H1 (cell line): ENCODE measurements around the gene LSM10.

Source experiments
- CREB1 ChIP-seq: IDR thresholded peaks from 2 replicates; pipeline ENCODE4 v1.6.1; 2012; ENCODE audit warnings: inconsistent platforms
- CTCF ChIP-seq, 3 experiments: IDR thresholded peaks; 1 replicate in 2 of 3; 2 replicates in 1 of 3; pipeline versions ENCODE4 v1.5.1 to v1.6.1; 2011; ENCODE audit warnings: low read length in 3 of 3, mild to moderate bottlenecking in 3 of 3, inconsistent platforms in 2 of 3, low read depth in 1 of 3, moderate library complexity in 1 of 3; ENCODE audit not compliant: insufficient read depth in 1 of 3; ENCODE audit errors: control extremely low read depth in 1 of 3
- POLR2AphosphoS5 ChIP-seq: IDR thresholded peaks from 2 replicates; pipeline ENCODE4 v1.6.1; 2011; ENCODE audit warnings: low read depth, low read length
- RFX5 ChIP-seq: IDR thresholded peaks from 2 replicates; pipeline ENCODE4 v1.6.1; 2011; ENCODE audit warnings: low read depth, low read length, improper control_type of control experiment, borderline replicate concordance
- RXRA ChIP-seq: IDR thresholded peaks from 2 replicates; pipeline ENCODE4 v1.6.1; 2011; ENCODE audit warnings: low read depth, mild to moderate bottlenecking, low read length, moderate library complexity; ENCODE audit not compliant: insufficient read depth
- TAF7 ChIP-seq: optimal IDR thresholded peaks from 2 replicates; pipeline ENCODE3; 2011; ENCODE audit warnings: low read depth, mild to moderate bottlenecking, inconsistent platforms, low read length, moderate library complexity, borderline replicate concordance

GRCh38 chr1:36359911-36360550 lies 37.7 kb downstream of the LSM10 start:
- no peak for TF ChIP-seq TAF7
- TF ChIP-seq RFX5 = no peak
- no peak for TF ChIP-seq POLR2AphosphoS5
- TF ChIP-seq CREB1 = no peak
- TF ChIP-seq CTCF (IDR thresholded peaks at IDR 0.05; ENCODE audit: control extremely low read depth in 1 of 3, insufficient read depth in 1 of 3, low read depth in 1 of 3, low read length in 3 of 3) = no peak
- TF ChIP-seq RXRA = no peak
